HG03439 (cell line): ENCODE results near the gene GPR87.

ENCODE experiments used
- ATAC-seq: cut with Tn5 transposase; IDR thresholded peaks from one replicate; pipeline ENCODE4 v1.9.1; 2021; ENCODE audit warnings: mild to moderate bottlenecking, moderate library complexity; ENCODE audit not compliant: unreplicated experiment

GPR87 gene

DNA sequence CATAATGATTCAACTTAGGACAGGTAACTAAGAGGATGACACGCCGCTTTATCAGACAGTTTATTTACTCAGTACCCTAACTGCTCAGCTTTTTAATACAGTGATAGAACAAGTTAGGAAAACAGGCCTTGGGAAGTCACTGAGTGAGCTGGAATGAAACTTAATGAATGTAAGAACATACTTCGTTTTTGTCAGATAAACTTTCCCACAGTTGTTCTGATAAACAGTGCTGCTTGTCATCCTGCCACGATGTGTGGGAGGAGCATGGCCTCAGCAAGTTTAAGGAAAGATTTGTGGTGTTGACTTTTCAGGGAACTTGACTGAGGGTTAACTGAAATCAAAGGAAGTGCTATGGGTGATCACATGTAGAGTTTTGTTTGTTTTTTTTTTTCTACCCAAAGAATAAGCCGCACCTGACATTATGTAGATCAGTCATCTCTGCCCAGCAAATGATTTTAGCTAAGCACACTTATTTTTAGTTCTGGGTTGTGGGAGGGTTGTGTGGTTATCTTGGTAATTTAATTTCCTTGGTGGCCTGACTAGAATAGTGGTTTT is 32.6 kb downstream of the GPR87 start:
- ATAC-seq: no peak

DNA sequence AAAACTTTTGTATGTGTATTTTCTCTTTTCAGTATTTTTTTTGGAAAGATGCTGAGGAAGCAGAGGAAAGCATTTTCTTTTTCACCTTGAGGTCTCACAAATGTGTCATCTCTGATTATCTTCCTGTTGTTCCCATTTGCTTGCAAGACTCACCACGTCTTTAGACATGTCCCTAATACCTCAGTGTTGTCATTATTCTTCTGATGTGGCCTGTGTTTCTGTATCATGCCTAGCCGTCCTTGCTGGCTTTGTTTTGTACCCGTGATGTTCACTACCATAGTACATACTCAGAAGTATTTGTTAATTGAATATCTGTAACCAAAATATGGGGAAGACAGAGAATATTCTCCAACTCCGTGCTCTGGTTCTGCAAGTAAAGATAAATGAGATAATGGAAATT is 33.2 kb downstream of the GPR87 start:
- ATAC-seq: no peak

DNA sequence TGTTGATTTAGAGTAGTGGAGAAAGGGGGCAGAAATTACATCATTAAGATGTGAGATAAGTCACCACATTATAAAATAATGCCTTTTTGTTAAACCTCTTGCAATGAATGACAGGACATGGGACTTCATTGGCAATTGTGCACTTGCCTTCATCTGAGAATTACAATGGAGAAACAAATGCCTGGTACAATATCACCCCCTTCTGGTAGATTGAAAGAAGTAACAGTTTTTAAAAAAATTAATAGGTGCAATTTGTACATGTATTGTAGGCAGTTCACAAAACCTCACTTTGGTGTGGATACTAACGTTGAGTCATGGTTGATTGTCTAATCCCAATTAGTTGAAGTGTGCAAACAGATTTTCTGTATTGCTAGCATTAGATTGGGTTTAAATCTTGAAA is 33.7 kb downstream of the GPR87 start:
- no peak for ATAC-seq

DNA sequence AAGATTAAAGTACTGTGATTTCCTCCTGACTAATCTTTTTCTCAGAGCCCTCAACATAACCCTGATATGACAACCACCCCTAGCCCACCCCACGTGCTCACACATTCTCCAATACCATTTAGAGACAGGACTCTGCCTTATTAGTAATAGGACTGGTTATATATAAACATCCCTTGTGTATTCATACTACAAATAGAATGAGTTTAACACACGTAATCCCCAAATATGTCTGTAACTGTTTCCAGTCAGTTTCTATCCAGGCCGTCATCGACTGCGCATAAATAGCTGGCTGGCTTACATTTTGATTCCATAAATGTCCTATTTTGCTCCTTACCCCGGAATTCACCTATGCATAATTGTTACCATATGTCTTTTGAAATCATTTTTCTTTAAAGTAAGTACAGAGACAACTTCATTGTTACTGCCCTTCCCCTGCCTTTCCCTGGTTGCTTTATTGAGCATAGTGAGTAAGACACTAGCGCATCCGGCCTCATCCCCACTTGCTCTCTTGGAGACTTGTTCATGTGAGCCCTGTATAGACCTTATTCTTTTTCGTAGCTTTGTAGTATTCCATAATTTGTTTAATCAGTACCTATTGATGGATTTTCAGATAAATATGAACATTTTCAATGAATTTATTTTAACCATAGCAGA is 34.8 kb downstream of the GPR87 start:
- no peak for ATAC-seq

DNA sequence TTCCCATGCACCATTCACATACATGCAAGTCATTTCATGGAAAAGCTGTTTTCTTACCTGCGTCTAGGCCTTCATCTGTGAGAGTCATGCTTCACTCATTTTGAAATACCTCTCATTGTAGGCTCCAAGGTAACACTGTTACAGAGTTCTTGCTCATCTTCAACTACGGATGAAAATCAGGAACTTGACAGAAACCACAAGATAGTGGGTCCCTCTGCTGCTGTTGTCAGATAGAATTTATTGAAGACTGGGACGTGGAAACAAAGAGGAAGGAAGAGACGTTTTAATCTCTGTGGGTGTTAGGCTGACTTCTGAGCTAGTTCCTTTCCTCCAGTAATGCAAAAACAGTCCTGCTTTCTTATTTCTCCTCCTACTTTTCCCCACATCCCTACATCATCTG is 38.4 kb downstream of the GPR87 start, which contains the start of gene P2RY14:
Gene P2RY14 (minus strand): TSS at position 313 of the 400 bp plus-strand sequence. CDS start 64,226 bp downstream, outside the sequence.
- no peak for ATAC-seq

DNA sequence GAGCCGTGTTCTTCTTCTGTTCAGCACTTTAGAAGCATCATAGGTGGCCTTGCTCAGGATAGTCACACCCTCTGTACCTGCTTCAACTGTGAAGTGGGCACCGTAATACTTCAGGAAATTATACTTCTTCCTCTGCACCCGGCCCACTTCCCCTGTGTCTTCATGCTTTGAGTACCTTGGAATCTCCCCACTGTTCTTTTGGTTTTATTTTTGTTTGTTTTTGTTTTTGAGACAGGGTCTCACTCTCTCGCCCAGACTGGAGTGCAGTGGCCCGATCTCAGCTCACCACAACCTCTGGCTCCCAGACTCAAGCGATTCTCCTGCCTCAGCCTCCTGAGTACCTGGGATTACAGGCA is 40.0 kb downstream of the GPR87 start:
- ATAC-seq: no peak

DNA sequence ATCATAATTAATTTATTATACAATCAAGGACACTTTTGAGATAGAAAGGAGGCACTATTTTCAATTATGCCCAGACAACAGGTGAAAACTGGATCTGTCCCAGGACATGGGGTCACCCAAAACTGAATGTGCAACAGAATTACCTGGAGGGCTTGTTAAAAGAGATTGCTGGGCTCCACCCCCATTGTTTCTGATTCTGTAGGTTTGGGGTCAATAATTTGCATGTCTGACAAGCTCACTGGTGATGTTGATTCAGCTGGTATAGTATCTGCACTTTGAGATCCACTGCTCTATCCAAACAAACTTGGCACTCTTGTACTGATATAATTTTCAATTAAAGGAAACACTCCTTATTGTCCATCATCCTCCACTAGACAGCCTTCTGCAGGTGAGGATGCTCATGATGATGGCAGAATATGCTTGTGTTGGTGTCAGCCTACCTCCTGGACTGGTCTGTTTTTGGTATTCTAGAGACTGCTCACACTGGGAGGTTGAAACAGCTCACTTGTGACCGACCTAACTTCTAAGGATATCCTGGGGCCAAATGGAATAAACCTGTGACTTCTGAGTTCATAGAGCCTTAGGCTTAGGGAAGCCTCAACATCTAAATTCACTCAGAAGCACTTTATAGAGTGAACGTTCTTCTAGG is 40.5 kb downstream of the GPR87 start:
- no peak for ATAC-seq

DNA sequence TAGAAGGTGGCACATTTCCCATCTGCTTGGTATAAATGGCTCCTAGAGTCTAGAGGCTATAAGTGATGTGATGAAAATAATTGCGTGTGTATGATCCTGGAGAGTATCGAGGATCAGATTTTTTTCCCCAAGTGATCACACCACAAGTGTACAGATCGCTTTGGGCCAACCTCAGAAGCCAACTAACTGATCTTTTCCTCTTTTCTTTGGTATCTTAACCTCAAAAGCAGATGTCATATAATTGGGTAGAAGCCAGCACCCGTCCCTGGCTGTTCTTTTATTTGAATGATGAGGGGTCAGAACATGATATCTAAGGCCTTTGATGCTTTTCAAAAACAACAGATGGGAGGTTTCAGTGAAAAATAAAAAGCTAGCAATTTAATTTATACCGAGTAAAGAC is 41.5 kb downstream of the GPR87 start:
- no peak for ATAC-seq

DNA sequence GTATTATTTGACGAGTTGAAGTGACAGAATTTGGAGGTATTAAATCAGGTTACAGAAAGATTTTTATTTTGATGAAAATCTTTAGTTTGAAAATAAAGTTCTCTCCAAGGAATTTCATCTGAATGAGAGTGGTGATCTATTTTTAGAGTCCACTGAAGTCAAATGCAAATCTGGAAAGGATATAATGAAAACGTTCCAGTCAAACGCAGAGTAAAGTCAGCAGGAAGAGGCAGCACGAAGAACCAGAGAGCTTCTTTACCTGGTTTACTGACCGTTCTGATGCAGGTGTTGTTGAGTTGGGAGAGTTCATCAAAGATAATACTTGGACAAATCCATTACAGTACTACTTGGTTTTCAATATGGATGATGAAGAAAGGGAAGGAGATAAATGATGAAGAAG is 47.0 kb downstream of the GPR87 start:
- no peak for ATAC-seq

DNA sequence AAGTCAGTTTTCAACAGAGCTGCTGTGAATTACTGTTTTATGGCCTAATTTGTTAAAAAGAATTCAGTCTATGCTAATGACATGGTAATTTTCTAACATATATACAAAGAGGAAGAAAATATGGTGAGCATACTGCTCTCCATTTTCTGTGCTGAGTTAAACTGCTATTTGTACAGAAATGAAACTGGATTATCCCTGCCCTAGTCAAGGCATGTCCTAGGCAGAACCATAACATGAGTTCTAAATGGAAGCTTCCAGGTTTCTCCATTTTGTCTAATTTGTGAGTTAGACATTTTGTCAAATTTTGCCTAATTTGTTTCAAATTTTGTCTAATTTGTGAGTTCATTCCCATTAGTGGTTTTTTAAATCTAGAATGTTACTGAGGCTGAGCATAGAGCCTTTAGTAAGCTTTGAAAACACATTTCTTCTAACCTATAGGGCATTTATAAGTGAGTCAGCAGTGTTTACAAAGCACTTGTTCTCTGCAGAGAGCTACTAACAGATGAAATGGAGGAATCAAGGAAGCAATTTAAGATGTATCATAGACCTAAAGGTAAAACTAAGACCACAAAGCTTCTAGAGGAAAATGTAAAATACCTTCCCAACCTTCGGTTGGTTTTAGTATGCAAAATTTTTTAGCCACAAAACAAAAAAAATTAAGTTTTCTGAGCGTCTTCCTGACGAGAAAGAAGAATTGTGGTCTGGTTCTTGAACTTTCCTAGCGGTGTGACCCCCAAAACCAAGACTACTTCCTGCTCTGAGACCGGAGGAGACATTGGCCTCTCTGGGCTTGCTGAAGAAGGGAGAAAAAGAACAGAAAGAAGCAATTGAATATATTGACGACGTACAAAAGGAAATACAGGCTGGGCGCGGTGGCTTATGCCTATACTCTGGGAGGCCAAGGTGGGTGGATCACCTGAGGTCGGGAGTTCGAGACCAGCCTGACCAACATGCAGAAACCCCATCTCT is 48.1 kb downstream of the GPR87 start:
- ATAC-seq: peak; percentile 33

DNA sequence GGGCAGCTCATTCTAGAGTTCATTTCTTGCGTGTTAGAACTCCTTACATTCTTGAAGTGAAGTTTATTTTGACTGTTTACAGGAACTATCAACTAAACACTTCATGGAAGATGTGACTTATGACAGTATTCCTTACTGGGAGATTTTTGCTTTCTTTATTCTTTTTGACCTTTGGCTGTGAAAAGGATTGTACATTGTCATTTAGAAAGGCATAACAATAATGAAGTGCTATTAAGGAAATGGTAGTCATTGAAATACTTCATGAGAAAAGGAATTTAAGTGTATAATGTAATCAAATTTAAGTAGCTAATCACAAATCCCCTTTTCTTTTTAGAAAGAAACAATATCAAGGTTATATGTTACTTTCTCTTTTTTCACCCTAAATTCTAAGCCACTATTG is 49.6 kb downstream of the GPR87 start:
- ATAC-seq: no peak

DNA sequence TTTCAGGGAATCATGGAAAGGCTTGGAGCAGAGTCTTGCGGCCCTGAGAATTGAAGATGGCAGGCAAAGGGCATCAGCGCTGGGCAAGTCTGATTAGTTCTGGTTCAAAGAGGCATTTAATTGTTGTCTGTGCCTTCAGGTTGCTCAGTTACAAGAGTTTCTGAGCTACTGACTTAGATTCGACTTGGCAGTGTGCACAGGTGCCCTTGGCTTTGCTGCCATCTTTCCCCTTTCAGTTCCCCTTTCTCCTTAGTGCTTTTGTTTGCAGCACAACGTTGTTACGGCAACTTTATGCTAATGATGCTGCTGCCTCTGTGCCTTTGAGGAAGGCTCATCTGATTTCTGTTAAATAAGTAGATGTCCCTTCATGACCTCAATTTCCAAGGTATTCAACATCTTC is 50.8 kb downstream of the GPR87 start:
- peak; percentile 99 for ATAC-seq

DNA sequence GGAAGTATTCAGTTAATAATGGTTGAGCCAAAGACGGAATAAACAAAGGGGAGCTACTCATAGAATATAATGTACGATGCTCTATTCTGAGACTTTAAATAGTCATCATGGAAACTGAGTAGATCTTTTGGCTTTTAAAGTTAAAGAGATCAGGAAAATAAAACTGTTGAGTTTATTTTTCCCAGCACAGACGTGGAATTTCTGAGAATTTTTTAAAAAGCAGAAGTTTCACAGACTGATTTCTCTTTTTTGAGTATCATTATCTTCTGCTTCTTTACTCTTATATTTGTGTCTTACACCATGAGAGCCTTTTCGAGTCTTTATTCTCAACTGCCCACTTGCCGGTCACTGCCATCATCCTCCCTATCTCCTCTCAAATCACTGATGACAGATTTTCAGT is 51.5 kb downstream of the GPR87 start:
- ATAC-seq: no peak

DNA sequence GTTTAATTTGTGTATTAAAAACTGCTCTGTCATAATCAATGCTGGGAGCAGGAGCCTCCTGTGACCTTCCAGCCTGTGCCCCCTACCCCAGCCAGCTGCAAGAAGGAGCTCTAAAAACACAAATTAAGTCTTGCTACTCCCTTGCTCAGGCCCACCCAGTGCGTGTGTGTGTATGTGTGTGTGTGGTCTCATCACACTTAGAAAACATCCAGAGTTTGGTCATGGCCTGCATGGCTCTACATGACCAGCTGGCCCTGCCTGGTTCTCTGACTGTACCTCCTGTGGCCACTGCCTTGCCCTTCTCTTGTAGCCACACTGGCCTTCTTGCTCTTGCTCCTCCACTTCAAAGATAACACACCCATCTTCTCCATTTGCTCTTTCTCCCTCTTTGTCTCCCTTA is 52.0 kb downstream of the GPR87 start:
- no peak for ATAC-seq

DNA sequence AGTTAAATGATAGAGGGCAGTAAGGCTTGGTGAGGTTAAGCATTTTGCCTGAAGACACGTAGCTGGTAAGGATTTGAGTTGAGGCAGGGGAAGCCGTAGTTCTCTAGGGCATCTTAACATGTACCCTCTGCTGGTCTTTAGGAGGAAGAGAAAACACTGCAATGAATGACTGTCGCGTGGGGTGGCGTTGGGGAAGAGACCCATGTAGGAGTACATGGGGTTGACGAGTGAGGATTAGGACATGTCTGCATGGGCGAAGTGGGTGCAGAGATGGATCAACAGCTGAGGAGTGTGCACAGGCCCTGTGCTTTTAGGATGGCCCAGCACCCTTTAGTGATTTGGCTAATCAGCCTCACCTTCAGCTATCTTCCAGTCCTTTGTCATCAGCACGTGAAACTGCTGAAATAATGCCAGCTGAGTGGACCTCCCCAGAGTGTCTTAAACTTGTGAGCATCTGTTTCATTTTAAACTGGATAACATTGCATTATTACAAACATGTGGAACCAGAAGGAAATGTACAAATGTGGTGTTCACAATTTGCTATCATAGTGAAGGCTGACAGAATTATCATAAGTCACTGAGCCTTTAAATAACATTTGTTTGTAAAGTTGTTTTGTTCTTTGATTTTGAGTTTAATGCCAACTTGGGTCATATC is 53.6 kb downstream of the GPR87 start:
- no peak for ATAC-seq

DNA sequence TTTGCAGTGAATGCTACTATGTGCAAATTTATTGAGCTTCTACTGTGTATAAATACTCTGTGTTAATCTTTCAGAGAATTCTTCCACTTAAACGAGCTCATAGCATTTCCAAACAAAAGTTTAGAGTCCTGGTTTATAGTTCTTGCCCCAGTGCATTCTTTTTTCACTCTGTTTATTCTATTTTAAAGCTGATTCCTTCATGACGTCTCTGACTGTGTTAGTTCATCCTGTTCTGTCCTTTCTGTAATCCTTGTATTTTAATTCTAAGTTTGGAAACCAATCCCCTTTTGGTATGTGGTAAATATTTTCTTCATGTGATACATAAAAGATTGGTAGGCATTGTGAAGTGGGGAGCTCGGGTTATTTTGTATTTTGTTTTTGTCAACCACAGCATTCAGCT is 57.0 kb downstream of the GPR87 start:
- ATAC-seq: no peak

DNA sequence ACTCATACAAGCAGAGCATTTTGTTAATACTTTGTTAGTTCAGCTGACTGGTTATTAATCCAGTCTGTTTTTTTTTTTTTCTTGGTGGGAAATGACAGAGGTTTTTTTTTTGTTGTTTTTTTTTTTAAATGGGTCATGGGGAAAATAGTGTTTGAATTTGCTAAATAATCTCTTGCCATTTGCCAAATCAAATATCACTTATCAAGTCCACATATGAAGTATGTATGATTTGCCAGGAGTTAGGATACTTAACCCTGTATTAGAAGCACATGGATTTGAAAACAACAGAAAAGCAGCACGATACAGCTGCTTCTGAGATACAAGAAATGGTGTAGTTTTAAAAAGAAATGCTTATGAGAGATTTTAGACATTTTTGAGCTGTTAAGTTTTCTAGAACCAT is 59.9 kb downstream of the GPR87 start:
- ATAC-seq: no peak

DNA sequence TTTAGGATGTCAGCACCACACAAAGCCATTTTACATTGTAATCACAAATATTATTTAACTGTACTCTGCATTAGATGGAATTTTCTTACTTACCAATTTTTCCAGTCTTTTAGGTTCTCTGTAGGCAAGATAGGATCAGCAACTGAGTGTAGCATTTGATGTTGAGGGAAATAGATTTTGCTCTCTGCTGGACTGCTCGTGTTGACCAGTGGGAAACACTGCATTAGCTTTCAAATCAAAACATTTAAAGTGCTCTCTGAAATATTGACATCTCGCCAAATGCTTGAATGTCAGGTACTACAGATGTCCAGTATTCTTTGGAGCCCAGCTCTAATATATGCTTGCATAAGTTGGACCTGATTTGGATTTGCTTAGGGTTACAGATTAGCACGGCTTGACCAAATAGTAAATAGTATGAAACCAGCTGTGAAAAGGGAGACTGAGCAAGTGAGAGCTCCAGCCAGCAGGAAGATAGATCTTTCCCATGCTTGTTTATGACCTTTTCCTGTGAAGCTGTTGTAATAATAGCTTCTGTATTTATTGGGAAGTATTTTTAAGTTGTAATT is 67.8 kb downstream of the GPR87 start:
- ATAC-seq: no peak
